ENCODE measurements around the gene CTSS.
"Not testable (repeated sequence)": the region's sequence is repeated elsewhere in the genome, so short reads cannot be mapped to it uniquely, and the experiment has no call there.

Gene CTSS

GRCh38 chr1:150765296-150765976 lies at the start of gene CTSS:
TSS of gene CTSS (minus strand) at chr1:150765778. CDS start at chr1:150764763, 1,015 bp downstream.
- in situ Hi-C loops (cut with MboI; ENCODE audit: low sequenced_read_pairs): no loop called here

DNA sequence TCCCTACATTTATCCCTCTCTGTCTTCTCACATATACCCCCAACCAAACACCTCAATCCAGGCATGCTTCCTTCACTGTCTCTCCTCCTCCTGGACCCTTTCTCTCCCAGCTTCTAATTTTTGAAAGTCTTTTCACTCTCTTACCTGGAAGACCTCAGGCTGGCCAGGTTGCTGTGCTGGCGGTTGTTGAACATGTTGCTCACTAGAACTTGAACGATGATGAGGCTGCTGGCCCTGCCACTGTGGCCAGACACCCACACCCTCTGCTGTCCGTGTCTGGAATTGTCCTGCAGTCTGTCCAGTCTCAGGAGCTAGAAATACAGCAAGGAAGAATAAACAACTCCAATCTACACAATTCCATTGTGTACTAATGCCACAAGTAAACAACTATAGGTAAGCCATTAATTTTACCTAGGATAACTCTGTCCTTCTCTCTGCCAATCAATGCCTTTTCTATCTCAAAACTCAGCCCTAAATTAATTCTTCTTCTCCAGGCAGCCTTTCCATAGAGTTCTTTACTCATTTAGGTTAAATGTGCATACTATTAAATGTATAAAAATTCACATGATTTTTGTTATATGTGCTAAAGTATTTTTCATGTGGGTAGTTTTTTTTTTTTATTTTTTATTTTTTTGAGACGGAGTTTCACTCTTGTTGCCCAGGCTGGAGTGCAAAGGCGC lies 47.6 kb upstream of the CTSS start:
- in situ Hi-C loops (cut with MboI; ENCODE audit: low sequenced_read_pairs): no loop called here

- in situ Hi-C loops (cut with MboI; ENCODE audit: low sequenced_read_pairs): no loop called here
These were observed 45.5 kb upstream of the CTSS start for GRCh38 chr1:150810958-150811659.

DNA sequence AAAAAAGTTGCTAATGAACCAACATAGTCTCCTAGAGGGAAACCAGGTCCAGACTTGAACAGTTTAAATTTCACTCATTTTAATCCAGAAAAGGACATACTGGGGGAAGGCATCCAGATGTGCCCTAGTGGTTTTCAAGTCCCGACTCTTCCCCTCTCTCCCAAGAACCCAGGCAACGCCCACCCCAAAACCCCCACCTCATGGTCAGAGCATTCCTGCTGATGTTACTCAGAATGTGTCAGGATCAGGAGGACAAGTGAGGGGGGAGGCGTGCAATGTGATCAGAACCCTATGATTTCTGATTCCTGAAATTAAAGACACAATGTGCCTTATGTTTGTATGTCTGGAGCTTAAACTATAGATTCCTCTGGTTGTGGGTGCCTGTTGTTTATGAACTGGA lies 44.1 kb upstream of the CTSS start:
- in situ Hi-C loops (cut with MboI; ENCODE audit: low sequenced_read_pairs): no loop called here

GRCh38 chr1:150808846-150809245 lies 43.3 kb upstream of the CTSS start:
- in situ Hi-C loops (cut with MboI; ENCODE audit: low sequenced_read_pairs): no loop called here

- in situ Hi-C loops (cut with MboI; ENCODE audit: low sequenced_read_pairs): no loop called here
These were observed 42.5 kb upstream of the CTSS start, which contains the start of gene CTSK for GRCh38 chr1:150808121-150808520. TSS of gene CTSK (minus strand) at chr1:150808260. CDS start at chr1:150806805, 1,455 bp downstream.

DNA sequence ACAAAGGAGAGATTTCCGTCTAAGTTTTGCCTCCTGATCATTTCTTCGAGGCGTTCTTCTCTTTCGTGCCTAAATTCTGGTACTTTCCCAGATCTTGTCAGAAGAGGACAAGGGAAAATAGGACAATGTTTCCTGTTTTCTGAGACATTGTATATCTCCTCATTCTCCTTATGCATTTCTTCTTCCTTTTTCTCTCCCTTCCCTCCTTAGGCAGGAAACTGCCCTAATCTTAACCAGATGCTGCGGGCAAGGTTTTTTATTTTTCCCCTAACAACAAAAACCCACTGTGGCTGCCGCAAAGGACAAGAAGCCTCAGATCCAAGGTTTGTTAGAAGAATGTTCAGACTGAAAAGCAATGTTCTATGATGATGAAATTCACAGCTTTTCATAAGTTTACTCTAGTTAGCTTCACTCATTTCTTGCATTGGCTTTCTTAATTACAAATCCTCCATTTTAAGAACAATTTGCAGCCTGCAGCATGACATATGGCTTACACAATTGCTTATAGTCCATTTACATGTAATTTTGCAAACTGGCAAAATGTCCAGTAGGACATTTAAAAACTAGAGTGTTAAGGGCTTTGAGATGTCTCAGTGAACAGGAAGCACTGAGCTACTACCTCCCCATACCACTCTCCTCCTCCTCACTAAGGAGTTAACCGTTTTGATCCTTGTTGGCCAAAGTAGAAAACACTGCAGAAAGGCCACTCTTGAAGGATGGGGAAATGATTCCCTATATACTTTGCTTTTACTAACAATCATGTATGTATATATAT lies 41.9 kb upstream of the CTSS start:
- in situ Hi-C loops (cut with MboI; ENCODE audit: low sequenced_read_pairs): no loop called here

DNA sequence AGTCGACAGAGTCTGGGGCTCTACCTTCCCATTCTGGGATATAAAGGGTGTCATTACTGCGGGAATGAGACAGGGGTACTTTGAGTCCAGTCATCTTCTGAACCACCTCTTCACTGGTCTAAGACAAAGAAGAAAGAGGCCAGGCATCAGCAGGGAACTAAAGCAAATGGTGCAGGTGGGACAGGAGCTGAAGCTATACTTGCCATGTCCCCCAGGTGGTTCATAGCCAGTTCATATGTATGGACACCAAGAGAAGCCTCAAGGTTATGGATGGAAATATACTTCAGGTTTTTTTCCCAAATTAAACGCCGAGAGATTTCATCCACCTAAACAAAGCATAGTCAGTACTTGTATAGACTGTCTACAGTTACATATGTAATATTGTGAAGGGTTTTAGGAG lies 40.3 kb upstream of the CTSS start:
- in situ Hi-C loops (cut with MboI; ENCODE audit: low sequenced_read_pairs): no loop called here

- in situ Hi-C loops (cut with MboI; ENCODE audit: low sequenced_read_pairs): no loop called here
These were observed 39.1 kb upstream of the CTSS start for GRCh38 chr1:150804671-150805070.

DNA sequence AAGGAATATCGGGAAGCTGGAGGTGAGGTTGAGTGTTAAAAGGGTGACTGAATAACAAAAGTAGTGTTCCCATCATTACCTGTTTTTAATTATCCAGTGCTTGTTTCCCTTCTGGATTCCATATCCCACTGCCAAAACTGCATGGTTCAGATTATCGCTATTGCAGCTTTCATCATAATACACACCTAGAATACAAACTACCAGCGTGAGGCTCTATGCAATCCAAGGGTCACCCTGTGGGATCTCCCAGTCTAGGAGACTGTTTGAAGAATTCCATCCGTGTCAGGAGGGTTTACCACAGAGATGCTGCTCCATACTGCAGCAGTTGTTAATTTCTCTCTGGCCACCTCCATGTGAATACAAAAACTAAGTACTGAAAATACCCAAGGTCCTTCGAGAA lies 33.5 kb upstream of the CTSS start:
- in situ Hi-C loops (cut with MboI; ENCODE audit: low sequenced_read_pairs): no loop called here

DNA sequence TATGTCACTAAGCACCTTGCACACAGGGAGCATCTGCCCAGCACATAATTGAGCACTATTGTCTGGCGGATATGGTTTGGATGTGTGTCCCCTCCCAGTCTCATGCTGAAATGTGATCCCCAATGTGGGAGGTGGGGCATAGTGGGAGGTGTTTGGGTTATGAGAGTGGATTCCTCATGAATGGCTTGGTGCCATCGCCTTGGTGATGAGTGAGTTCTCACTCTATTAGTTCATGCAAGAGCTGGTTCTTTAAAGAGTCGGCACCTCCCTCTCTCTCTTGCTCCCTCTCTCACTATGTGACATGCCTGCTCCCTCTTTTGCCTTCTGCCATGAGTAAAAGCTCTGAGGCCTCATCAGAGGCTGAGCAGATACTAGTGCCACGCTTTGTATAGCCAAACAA lies 32.9 kb upstream of the CTSS start:
- in situ Hi-C loops (cut with MboI; ENCODE audit: low sequenced_read_pairs): no loop called here

GRCh38 chr1:150796374-150796773 lies 30.8 kb upstream of the CTSS start:
- in situ Hi-C loops (cut with MboI; ENCODE audit: low sequenced_read_pairs): no loop called here

- in situ Hi-C loops (cut with MboI; ENCODE audit: low sequenced_read_pairs): not testable (repeated sequence)
These were observed 28.2 kb upstream of the CTSS start for GRCh38 chr1:150793778-150794177.

DNA sequence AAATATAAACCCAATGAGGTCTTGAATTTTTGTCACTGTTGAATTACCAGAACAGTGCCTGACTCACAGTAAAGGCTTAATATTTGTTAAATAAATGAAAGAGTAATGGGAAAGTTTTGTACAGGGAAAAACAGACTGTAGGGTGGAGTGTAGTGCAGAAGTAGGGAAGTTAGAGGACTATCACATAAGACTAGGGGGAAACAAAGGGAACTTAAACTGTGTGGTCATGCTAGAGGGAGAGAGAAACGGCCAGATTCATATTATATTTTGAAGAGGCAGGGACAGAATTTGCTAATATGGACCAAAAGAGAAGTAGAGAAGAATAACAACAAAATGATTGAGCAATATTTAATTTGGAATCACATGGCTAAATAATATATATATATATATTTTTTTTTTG lies 27.6 kb upstream of the CTSS start:
- in situ Hi-C loops (cut with MboI; ENCODE audit: low sequenced_read_pairs): no loop called here

GRCh38 chr1:150791585-150791984 lies 26.0 kb upstream of the CTSS start:
- in situ Hi-C loops (cut with MboI; ENCODE audit: low sequenced_read_pairs): no loop called here

- in situ Hi-C loops (cut with MboI; ENCODE audit: low sequenced_read_pairs): no loop called here
These were observed 23.8 kb upstream of the CTSS start for GRCh38 chr1:150789396-150789795.

- in situ Hi-C loops (cut with MboI; ENCODE audit: low sequenced_read_pairs): no loop called here
These were observed 23.4 kb upstream of the CTSS start for GRCh38 chr1:150788946-150789345.

GRCh38 chr1:150787455-150787854 lies 21.9 kb upstream of the CTSS start:
- in situ Hi-C loops (cut with MboI; ENCODE audit: low sequenced_read_pairs): no loop called here

GRCh38 chr1:150780510-150780909 lies 14.9 kb upstream of the CTSS start:
- in situ Hi-C loops (cut with MboI; ENCODE audit: low sequenced_read_pairs): no loop called here

DNA sequence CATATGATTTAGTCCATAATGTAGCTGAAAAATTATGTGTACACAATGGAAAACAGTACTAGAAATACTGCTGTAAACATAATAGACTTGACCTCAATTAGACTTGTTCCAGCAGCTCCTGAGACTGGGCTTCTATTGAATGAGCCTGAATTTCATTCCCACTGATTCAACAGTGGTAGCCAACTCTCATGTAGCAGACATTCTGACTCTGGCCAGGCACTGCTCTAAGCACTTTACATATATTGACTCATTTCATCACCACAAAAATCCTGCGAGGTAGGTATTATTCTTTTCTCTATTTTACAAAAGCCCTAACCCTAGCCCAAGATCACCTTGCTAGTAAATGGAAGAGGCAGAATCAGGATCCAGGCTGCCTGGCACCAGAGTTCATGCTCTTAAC lies 12.8 kb upstream of the CTSS start:
- in situ Hi-C loops (cut with MboI; ENCODE audit: low sequenced_read_pairs): no loop called here

DNA sequence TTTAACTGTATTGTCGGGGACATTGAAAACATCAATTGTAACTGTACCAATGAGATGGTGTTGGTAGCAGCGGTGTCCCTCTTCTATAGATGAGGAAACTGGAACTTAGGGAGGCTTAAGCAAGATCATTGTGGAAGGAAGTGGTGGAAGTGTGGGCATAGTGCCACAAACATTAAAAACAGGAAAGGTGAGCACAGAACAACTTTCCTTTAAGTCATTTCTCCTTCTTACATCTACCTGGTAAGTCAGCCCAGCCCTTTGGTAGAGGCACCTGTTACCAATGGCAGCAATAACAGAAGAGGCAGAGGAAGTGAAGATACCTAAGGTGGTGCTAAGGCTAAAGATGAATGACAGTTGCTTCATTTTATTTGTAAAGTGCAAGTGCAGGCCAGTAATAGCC lies 12.0 kb upstream of the CTSS start:
- in situ Hi-C loops (cut with MboI; ENCODE audit: low sequenced_read_pairs): no loop called here

Data from hTERT RPE-1 (cell line).